Upper lobe of left lung (tissue), 4 donors: ENCODE measurements around the gene TRIP13.

ENCODE experiments used
- POLR2AphosphoS5 ChIP-seq, 2 donors: sonication (generic); formaldehyde crosslinking; IDR thresholded peaks; one replicate each; pipeline ENCODE4 v1.5.1; 2017; ENCODE audit warnings: antibody characterized with exemption in 2 of 2
- TF ChIP-seq, protein P1 (sequence below), 6 experiments: fragments of 450-650 bp in 4 of 6; fragments of 200-600 bp in 2 of 6; sonication (generic) in 2 of 6; IDR thresholded peaks; one replicate each; pipeline ENCODE4 v1.5.1; 2016 to 2019; ENCODE audit warnings: antibody characterized with exemption in 6 of 6

DNA sequence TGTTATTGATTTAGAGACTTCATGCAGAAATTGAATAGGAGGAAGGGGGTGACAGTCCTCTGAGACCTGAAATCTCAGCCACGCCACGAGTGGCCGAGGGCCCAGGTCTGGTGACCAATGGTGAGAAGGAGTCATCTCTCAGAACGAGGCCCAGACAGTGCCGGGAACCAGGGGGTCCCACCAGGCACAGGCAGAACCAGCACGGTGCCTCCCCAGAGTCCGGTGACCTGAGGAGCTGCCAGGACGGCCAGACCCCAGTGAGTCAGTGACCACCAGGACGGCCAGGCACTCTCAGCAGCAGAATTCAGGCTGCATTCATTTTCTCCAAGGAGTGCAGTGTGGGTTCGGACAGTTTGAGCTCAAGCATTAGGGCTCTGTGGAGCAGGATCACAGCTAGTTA lies 72.1 kb downstream of the TRIP13 start:
- TF ChIP-seq, protein P1, sequence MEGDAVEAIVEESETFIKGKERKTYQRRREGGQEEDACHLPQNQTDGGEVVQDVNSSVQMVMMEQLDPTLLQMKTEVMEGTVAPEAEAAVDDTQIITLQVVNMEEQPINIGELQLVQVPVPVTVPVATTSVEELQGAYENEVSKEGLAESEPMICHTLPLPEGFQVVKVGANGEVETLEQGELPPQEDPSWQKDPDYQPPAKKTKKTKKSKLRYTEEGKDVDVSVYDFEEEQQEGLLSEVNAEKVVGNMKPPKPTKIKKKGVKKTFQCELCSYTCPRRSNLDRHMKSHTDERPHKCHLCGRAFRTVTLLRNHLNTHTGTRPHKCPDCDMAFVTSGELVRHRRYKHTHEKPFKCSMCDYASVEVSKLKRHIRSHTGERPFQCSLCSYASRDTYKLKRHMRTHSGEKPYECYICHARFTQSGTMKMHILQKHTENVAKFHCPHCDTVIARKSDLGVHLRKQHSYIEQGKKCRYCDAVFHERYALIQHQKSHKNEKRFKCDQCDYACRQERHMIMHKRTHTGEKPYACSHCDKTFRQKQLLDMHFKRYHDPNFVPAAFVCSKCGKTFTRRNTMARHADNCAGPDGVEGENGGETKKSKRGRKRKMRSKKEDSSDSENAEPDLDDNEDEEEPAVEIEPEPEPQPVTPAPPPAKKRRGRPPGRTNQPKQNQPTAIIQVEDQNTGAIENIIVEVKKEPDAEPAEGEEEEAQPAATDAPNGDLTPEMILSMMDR (IDR thresholded peaks at IDR 0.05) = no peak
- no peak for TF ChIP-seq POLR2AphosphoS5 (IDR thresholded peaks at IDR 0.05)
